IMR-90 (cell line): ENCODE measurements around the gene PIK3C3. TPM values are rescaled to one million over a fixed set of nuclear protein-coding genes. Genes with fewer than 3 reads are reported as not detected.
A peak's percentile ranks its signal among the peaks of the same experiment; 100 is the strongest.

Source experiments
- ATAC-seq: fragments of 200-7000 bp; cut with Tn5 transposase; 2 replicates; pipeline ENCODE4 v1.9.1; 2020; ENCODE audit warnings: low read depth, mild to moderate bottlenecking, moderate library complexity
- BruUV-seq: library from RNA; stranded (reverse); fragments of 400-500 nt; replicated peaks from 2 replicates; lab custom pipeline; 2021; lab: Mats Ljungman, UMichigan
- CTCF ChIA-PET: fragments of 300-600 bp; formaldehyde crosslinking; extraction: SDS; loops from one replicate; lab custom pipeline; 2021; ENCODE audit warnings: antibody characterized with exemption; lab: Yijun Ruan, JAX
- POLR2A ChIA-PET: fragments of 300-600 bp; sonication (Branson Sonifier 250); formaldehyde crosslinking; loops from one replicate; lab custom pipeline; 2022; ENCODE audit warnings: antibody characterized with exemption; ENCODE audit not compliant: unreplicated experiment; lab: Charles Lee
- DNase-seq: peaks from one replicate; pipeline ENCODE4 v3.0.0; 2013
- H2AFZ ChIP-seq: replicated peaks from 2 replicates; pipeline ENCODE3; 2013; ENCODE audit warnings: low read length, mild to moderate bottlenecking; ENCODE audit not compliant: poor library complexity
- H2AK5ac ChIP-seq: 2 replicates; pipeline ENCODE4 v1.6.1; 2013; ENCODE audit warnings: low read depth, low read length, inconsistent platforms
- H2AK9ac ChIP-seq: replicated peaks from 2 replicates; pipeline ENCODE3; 2013; ENCODE audit warnings: mild to moderate bottlenecking, low read depth, low read length, moderate library complexity; ENCODE audit not compliant: poor library complexity
- H2BK120ac ChIP-seq: 2 replicates; pipeline ENCODE4 v1.6.1; 2013; ENCODE audit warnings: low read depth, low read length, inconsistent platforms
- H2BK15ac ChIP-seq: 3 replicates; pipeline ENCODE4 v1.6.1; 2013; ENCODE audit warnings: low read depth, low read length, inconsistent platforms
- H2BK20ac ChIP-seq: 2 replicates; pipeline ENCODE4 v1.6.1; 2013; ENCODE audit warnings: low read depth, mild to moderate bottlenecking, inconsistent platforms, low read length, moderate library complexity
- H2BK5ac ChIP-seq: 2 replicates; pipeline ENCODE4 v1.6.1; 2013; ENCODE audit warnings: mild to moderate bottlenecking, low read depth, low read length, inconsistent platforms; ENCODE audit not compliant: poor library complexity, severe bottlenecking
- H3K14ac ChIP-seq: replicated peaks from 2 replicates; pipeline ENCODE4 v1.6.1; 2013; ENCODE audit warnings: low read depth, low read length, inconsistent platforms
- H3K18ac ChIP-seq: 2 replicates; pipeline ENCODE4 v1.6.1; 2013; ENCODE audit warnings: low read depth, low read length, control low read depth
- H3K23ac ChIP-seq: 2 replicates; pipeline ENCODE4 v1.6.1; 2013; ENCODE audit warnings: low read depth, low read length, inconsistent platforms
- H3K27ac ChIP-seq: 2 replicates; pipeline ENCODE4 v1.5.1; 2013; ENCODE audit warnings: mild to moderate bottlenecking, control low read depth, low read length; ENCODE audit not compliant: insufficient read depth
- H3K27me3 ChIP-seq: 2 replicates; pipeline ENCODE4 v1.6.1; 2013; ENCODE audit warnings: low read length; ENCODE audit not compliant: control insufficient read depth, insufficient read depth
- H3K36me3 ChIP-seq: 2 replicates; pipeline ENCODE4 v1.6.1; 2013; ENCODE audit warnings: low read length, mixed read lengths; ENCODE audit not compliant: control insufficient read depth, insufficient read depth
- H3K4ac ChIP-seq: 2 replicates; pipeline ENCODE4 v1.6.1; 2013; ENCODE audit warnings: low read depth, low read length, inconsistent platforms
- H3K4me1 ChIP-seq: 2 replicates; pipeline ENCODE4 v1.6.1; 2013; ENCODE audit warnings: low read length, mixed read lengths; ENCODE audit not compliant: control insufficient read depth, insufficient read depth
- H3K4me2 ChIP-seq: 2 replicates; pipeline ENCODE4 v1.6.1; 2013; ENCODE audit warnings: low read depth, mild to moderate bottlenecking, control low read depth, low read length, moderate library complexity
- H3K4me3 ChIP-seq: 2 replicates; pipeline ENCODE4 v1.5.1; 2013; ENCODE audit warnings: low read depth, mild to moderate bottlenecking, control low read depth, low read length, moderate library complexity; ENCODE audit not compliant: insufficient read depth
- H3K56ac ChIP-seq: 2 replicates; pipeline ENCODE4 v1.6.1; 2013; ENCODE audit warnings: low read length, inconsistent platforms; ENCODE audit not compliant: insufficient read depth; ENCODE audit errors: extremely low read depth
- H3K79me1 ChIP-seq, 2 experiments: 2 replicates each; pipeline ENCODE4 v1.6.1; 2013; ENCODE audit warnings: low read length in 2 of 2, inconsistent platforms in 1 of 2, low read depth in 1 of 2
- H3K9ac ChIP-seq: 2 replicates; pipeline ENCODE4 v1.6.1; 2013; ENCODE audit warnings: low read depth, low read length, control low read depth
- H3K9me1 ChIP-seq: 2 replicates; pipeline ENCODE4 v1.6.1; 2013; ENCODE audit warnings: low read length, inconsistent platforms; ENCODE audit not compliant: insufficient read depth
- H3K9me3 ChIP-seq: 2 replicates; pipeline ENCODE4 v1.6.1; 2013; ENCODE audit warnings: low read length; ENCODE audit not compliant: control insufficient read depth, insufficient read depth
- H4K20me1 ChIP-seq: 2 replicates; pipeline ENCODE4 v1.6.1; 2013; ENCODE audit warnings: low read length, inconsistent platforms; ENCODE audit not compliant: insufficient read depth
- H4K5ac ChIP-seq: 2 replicates; pipeline ENCODE4 v1.6.1; 2013; ENCODE audit warnings: mild to moderate bottlenecking, low read depth, low read length, control low read depth
- H4K8ac ChIP-seq, 2 experiments: 2 replicates each; pipeline ENCODE4 v1.6.1; 2013; ENCODE audit warnings: low read depth in 2 of 2, low read length in 2 of 2, control low read depth in 1 of 2, inconsistent platforms in 1 of 2
- H4K91ac ChIP-seq: 2 replicates; pipeline ENCODE4 v1.6.1; 2013; ENCODE audit warnings: low read depth, low read length, inconsistent platforms; ENCODE audit not compliant: insufficient read depth
- SMC3 ChIP-seq: fragments of 150-350 bp; IDR thresholded peaks from 2 replicates; pipeline ENCODE4 v1.6.1; 2016; ENCODE audit warnings: low read depth, mild to moderate bottlenecking, antibody characterized with exemption, low read length, moderate library complexity
- WGBS, 2 experiments: methylation state at CpG; one replicate each; pipeline versions ENCODE4 v1.1.5 to v1.1.7; 2013; ENCODE audit warnings: missing lambda C conversion rate in 2 of 2; ENCODE audit not compliant: insufficient read length in 1 of 2; ENCODE audit errors: extremely low coverage in 2 of 2; 5-methylcytosine and 5-hydroxymethylcytosine counted together
- dilution Hi-C: fragments of 300-500 bp; cut with HindIII; formaldehyde crosslinking; loops from one replicate; pipeline ENCODE4 v1.14.3; 2018; ENCODE audit warnings: low sequenced_read_pairs; ENCODE audit not compliant: unreplicated experiment
- in situ Hi-C: fragments of 300-500 bp; cut with MboI; formaldehyde crosslinking; loops from 3 replicates; pipeline ENCODE4 v1.14.3; 2019; ENCODE audit warnings: low sequenced_read_pairs, inconsistent platforms, mixed read lengths
- intact Hi-C: fragments of 100-400 bp; cut with micrococcal nuclease; formaldehyde crosslinking; loops from 2 replicates; pipeline ENCODE4 v1.10.0; 2022
- polyA plus RNA-seq, 3 experiments: library from polyadenylated mRNA; depleted of rRNA; stranded (reverse); fragments of >200 nt; gene quantifications; 2 replicates each; pipeline ENCODE4 v1.2.3, GENCODE V29; 2012; ENCODE audit warnings: low replicate concordance in 1 of 3
- total RNA-seq: library from RNA; depleted of rRNA; stranded (reverse); fragments of >200 nt; gene quantifications from 2 replicates; pipeline ENCODE4 v1.2.3, GENCODE V29; 2012

PIK3C3 gene
- total and polyA plus RNA-seq, 2 of the 4 experiments (the other 2 are of a cell fraction), result 41.2 to 57.2 TPM

- 0 out of 2 replicates have a peak, but pooled peaks cover under 1% of the 10 kb centered on the region for H3K36me3 ChIP-seq
- WGBS, 2 experiments, result 100% methylated on average over 1 of the region's 4 CpGs; no CpG with 5 or more reads in 1 of the 2 experiments
Observed at GRCh38 chr18:42087876-42088275, 132.8 kb downstream of the PIK3C3 start.

More at GRCh38 chr18:42087876-42088275, 132.8 kb downstream of the PIK3C3 start:
- DNase-seq (no peak), ATAC-seq (no peak)
- in situ Hi-C loops, result no loop called here
- H3K27me3 ChIP-seq, result no peaks in the 10 kb centered on the region
- no peak overlapping the region for H3K4ac ChIP-seq
- no peak overlapping the region for H3K18ac ChIP-seq
- H3K27ac ChIP-seq, result no peak overlapping the region
- H4K5ac ChIP-seq, result no peak overlapping the region
- TF ChIP-seq SMC3, result no peak
- no peak overlapping the region for H3K56ac ChIP-seq
- H3K4me1 ChIP-seq, result no peaks in the 10 kb centered on the region
- H2AK5ac ChIP-seq, result no peak overlapping the region
- dilution Hi-C loops, result no loop called here
- H4K8ac ChIP-seq, result no peak overlapping the region
- intact Hi-C loops, result no loop called here
- no peaks in the 10 kb centered on the region for H3K79me1 ChIP-seq
- no peak overlapping the region for H2BK120ac ChIP-seq
- H3K9ac ChIP-seq, result no peak overlapping the region
- H3K14ac ChIP-seq, result no peak overlapping the region
- H3K9me1 ChIP-seq, result no peaks in the 10 kb centered on the region
- H4K20me1 ChIP-seq, result no peaks in the 10 kb centered on the region
- H2BK20ac ChIP-seq, result no peak overlapping the region
- H4K91ac ChIP-seq, result no peak overlapping the region
- CTCF ChIA-PET, result interaction anchor here (1.5 kb wide), 1 partner anchor 13 kb away, joined by 3 read pairs; no protein-coding TSS in a partner anchor
- H2BK15ac ChIP-seq, result no peak overlapping the region
- no peak overlapping the region for H2AK9ac ChIP-seq
- H3K4me3 ChIP-seq, result no peak overlapping the region
- H3K4me2 ChIP-seq, result no peak overlapping the region
- no peak overlapping the region for H2BK5ac ChIP-seq
- no TSS peak for BruUV-seq
- peak overlapping the region; percentile 14 for H2AFZ ChIP-seq
- H3K9me3 ChIP-seq, result no peaks in the 10 kb centered on the region
- no peak overlapping the region for H3K23ac ChIP-seq
- POLR2A ChIA-PET, result no interaction called here
